Activated CD8-positive, alpha-beta T cell treated with anti-CD3 and anti-CD28 coated beads for 36 hours (primary cell): Measurements from ENCODE around the gene FAM204A. TPM values are rescaled to one million over a fixed set of nuclear protein-coding genes. Genes with fewer than 3 reads are reported as not detected.

ENCODE experiments used
- ATAC-seq: fragments of 200-7000 bp; cut with Tn5 transposase; one replicate; pipeline ENCODE4 v1.10.0; 2021; ENCODE audit warnings: mild to moderate bottlenecking, moderate library complexity
- CTCF ChIA-PET: fragments of 350-600 bp; sonication (Branson Sonifier 250); formaldehyde crosslinking; loops from one replicate; lab custom pipeline; 2021; ENCODE audit warnings: antibody characterized with exemption; lab: Charles Lee
- POLR2A ChIA-PET: fragments of 350-600 bp; sonication (Branson Sonifier 250); formaldehyde crosslinking; loops from one replicate; lab custom pipeline; 2021; ENCODE audit warnings: antibody characterized with exemption; lab: Charles Lee
- DNase-seq: peaks from one replicate; pipeline ENCODE4 v3.0.0-alpha.2; 2020
- H3K27ac Mint-ChIP-seq: one replicate; pipeline ENCODE4 v1.8.0; 2021; ENCODE audit warnings: mild to moderate bottlenecking, mixed read lengths
- H3K27me3 Mint-ChIP-seq: one replicate; pipeline ENCODE4 v1.8.0; 2021; ENCODE audit warnings: mixed read lengths
- H3K36me3 Mint-ChIP-seq: one replicate; pipeline ENCODE4 v1.8.0; 2021; ENCODE audit warnings: low read depth, mixed read lengths
- H3K4me1 Mint-ChIP-seq: one replicate; pipeline ENCODE4 v1.8.0; 2021; ENCODE audit warnings: low read depth, mixed read lengths
- H3K4me3 Mint-ChIP-seq: one replicate; pipeline ENCODE4 v1.8.0; 2021; ENCODE audit warnings: mild to moderate bottlenecking, moderate library complexity, mixed read lengths
- H3K9me3 Mint-ChIP-seq: one replicate; pipeline ENCODE4 v1.8.0; 2021; ENCODE audit warnings: mixed read lengths
- CTCF ChIP-seq: fragments of 200-600 bp; IDR thresholded peaks from one replicate; pipeline ENCODE4 v1.8.0; 2022; ENCODE audit warnings: antibody characterized with exemption, mild to moderate bottlenecking
- intact Hi-C: fragments of 100-400 bp; cut with micrococcal nuclease; formaldehyde crosslinking; loops from one replicate; pipeline ENCODE4 v1.10.0; 2022
- total RNA-seq, 2 experiments: library from RNA; stranded (reverse); gene quantifications; one replicate each; pipeline ENCODE4 v1.2.3, GENCODE V29; 2021

Gene FAM204A
- total RNA-seq, 2 experiments from 2014 or later, result 56.0 to 64.1 TPM

GRCh38 chr10:118286051-118286838 is 55.9 kb downstream of the FAM204A start:
- DNase-seq, result no peak

DNA sequence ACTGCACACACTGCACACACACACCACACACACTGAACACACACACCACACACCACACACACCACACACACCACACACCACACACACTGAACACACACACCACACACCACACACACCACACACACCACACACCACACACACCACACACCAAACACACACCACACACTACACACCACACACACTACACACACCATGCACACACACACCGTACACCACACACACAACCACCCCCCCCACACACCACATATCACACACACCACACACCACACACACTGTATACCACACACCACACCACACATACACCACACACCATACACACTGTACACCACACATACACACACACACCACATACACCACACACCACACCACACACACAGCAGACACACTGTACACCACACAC is 59.5 kb downstream of the FAM204A start:
- Mint-ChIP-seq H3K36me3 (no peaks in the 10 kb centered on the region), H3K4me3 (no peak overlapping the region), H3K27me3 (peaks cover 26% of the 10 kb centered on the region), H3K4me1 (no peaks in the 10 kb centered on the region), H3K9me3 (peaks cover 8% of the 10 kb centered on the region), H3K27ac (no peak overlapping the region)
- ATAC-seq, result no peak
- ChIA-PET CTCF (no interaction called here), POLR2A (no interaction called here)
- no peak for DNase-seq
- intact Hi-C loops, result no loop called here
- TF ChIP-seq CTCF, result no peak

More at GRCh38 chr10:118286051-118286838, 55.9 kb downstream of the FAM204A start:
- CTCF ChIA-PET, result no interaction called here
- ATAC-seq, result no peak
- intact Hi-C loops, result no loop called here
- TF ChIP-seq CTCF, result no peak
- POLR2A ChIA-PET, result no interaction called here
- Mint-ChIP-seq H3K27ac (no peak overlapping the region), H3K27me3 (peaks cover 23% of the 10 kb centered on the region), H3K36me3 (no peaks in the 10 kb centered on the region), H3K4me3 (no peak overlapping the region), H3K9me3 (no peaks in the 10 kb centered on the region), H3K4me1 (no peaks in the 10 kb centered on the region)

DNA sequence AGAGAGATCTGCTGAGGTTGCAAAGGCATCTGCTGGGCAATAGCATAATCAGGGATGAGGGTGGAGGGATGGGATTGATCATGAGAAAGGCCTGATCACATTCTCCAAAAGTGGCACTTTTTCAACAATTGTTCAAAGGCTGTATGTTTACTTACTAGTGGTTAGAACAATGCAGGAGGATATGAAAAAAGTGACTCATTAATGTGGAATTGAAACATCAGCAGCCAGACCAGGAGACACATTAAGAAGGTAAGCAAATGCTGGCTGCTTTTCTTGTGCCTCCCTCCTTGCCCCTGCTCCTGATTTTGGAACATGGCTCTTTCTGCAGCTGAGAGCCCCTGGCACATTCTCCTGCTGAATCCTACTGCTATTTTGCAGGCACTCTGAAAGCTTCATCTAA is 63.5 kb downstream of the FAM204A start:
- ATAC-seq, result no peak
- H3K36me3 Mint-ChIP-seq, result no peaks in the 10 kb centered on the region
- TF ChIP-seq CTCF, result no peak
- no peak overlapping the region for H3K27ac Mint-ChIP-seq
- peaks cover 13% of the 10 kb centered on the region for H3K9me3 Mint-ChIP-seq
- intact Hi-C loops, result no loop called here
- peaks cover 12% of the 10 kb centered on the region for H3K27me3 Mint-ChIP-seq
- CTCF ChIA-PET, result no interaction called here
- H3K4me1 Mint-ChIP-seq, result no peaks in the 10 kb centered on the region
- no peak for DNase-seq
- H3K4me3 Mint-ChIP-seq, result no peak overlapping the region
- POLR2A ChIA-PET, result no interaction called here

- no peaks in the 10 kb centered on the region for H3K36me3 Mint-ChIP-seq
- no peak overlapping the region for H3K27ac Mint-ChIP-seq
- H3K4me1 Mint-ChIP-seq, result no peaks in the 10 kb centered on the region
- ChIA-PET POLR2A (no interaction called here), CTCF (no interaction called here)
- ATAC-seq, result no peak
- peak; percentile 2 for DNase-seq
- intact Hi-C loops, result no loop called here
- TF ChIP-seq CTCF, result no peak
- H3K9me3 Mint-ChIP-seq, result peaks cover 13% of the 10 kb centered on the region
- no peak overlapping the region for H3K4me3 Mint-ChIP-seq
- peaks cover 10% of the 10 kb centered on the region for H3K27me3 Mint-ChIP-seq
These were observed 64.3 kb downstream of the FAM204A start for GRCh38 chr10:118277871-118278270.

DNA sequence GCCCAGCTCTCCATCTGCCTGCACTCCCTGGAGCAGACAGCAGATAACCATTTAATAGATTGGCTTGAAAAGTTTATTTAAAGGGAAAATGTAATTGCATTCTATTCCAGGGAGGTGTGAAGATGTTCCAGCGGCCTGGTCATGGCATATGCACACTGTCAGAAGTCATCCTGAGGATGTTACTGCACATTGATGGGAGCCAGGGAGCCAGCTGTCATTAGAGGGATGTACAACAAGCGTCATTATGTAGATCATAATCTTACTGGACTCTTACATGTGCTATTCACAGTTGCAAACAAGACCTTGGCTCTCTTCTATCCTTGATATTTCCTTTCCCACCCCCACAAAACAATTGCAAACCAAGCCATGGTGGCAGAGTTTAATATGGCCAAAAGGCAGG is 65.4 kb downstream of the FAM204A start:
- no peak for TF ChIP-seq CTCF
- Mint-ChIP-seq H3K27ac (no peak overlapping the region), H3K4me3 (no peak overlapping the region), H3K27me3 (peaks cover 16% of the 10 kb centered on the region), H3K36me3 (no peaks in the 10 kb centered on the region), H3K9me3 (peaks cover 13% of the 10 kb centered on the region), H3K4me1 (no peaks in the 10 kb centered on the region)
- intact Hi-C loops, result no loop called here
- DNase-seq (no peak), ATAC-seq (no peak)
- ChIA-PET CTCF (no interaction called here), POLR2A (no interaction called here)
